H1 (cell line): Measurements from ENCODE around the gene TPD52L1. TPM values are rescaled to one million over a fixed set of nuclear protein-coding genes. Genes with fewer than 3 reads are reported as not detected.

Experiments used
- CTCF ChIA-PET: fragments of 300-600 bp; sonication (Branson Sonifier 250); formaldehyde crosslinking; loops from one replicate; lab custom pipeline; 2021; ENCODE audit not compliant: partially characterized antibody; lab: Charles Lee
- POLR2A ChIA-PET: fragments of 300-600 bp; sonication (Branson Sonifier 250); formaldehyde crosslinking; loops from one replicate; lab custom pipeline; 2021; ENCODE audit warnings: inconsistent platforms; ENCODE audit not compliant: partially characterized antibody; lab: Charles Lee
- DNase-seq, 2 experiments: peaks; one replicate each; pipeline versions ENCODE4 v3.0.0 to v3.0.0-alpha.2; 2010 to 2022; ENCODE audit warnings: low spot score in 2 of 2, low read depth in 1 of 2, mixed read lengths in 1 of 2
- FAIRE-seq: peaks from 2 replicates; lab custom pipeline; 2011; peaks lifted over from hg19 to GRCh38; lab: Jason Lieb, UNC
- H2AFZ ChIP-seq: 2 replicates; pipeline ENCODE4 v1.8.1; 2012; ENCODE audit warnings: low read length, inconsistent platforms
- H2AK5ac ChIP-seq: 2 replicates; pipeline ENCODE4 v1.6.1; 2013; ENCODE audit warnings: low read depth, low read length
- H2BK120ac ChIP-seq: replicated peaks from 2 replicates; pipeline ENCODE3; 2013; ENCODE audit warnings: low read depth, low read length, inconsistent platforms
- H2BK12ac ChIP-seq: 2 replicates; pipeline ENCODE4 v1.6.1; 2013; ENCODE audit warnings: low read depth, low read length
- H2BK15ac ChIP-seq: 2 replicates; pipeline ENCODE4 v1.6.1; 2013; ENCODE audit warnings: low read length
- H2BK20ac ChIP-seq: 2 replicates; pipeline ENCODE4 v1.6.1; 2013; ENCODE audit warnings: low read length
- H2BK5ac ChIP-seq: 2 replicates; pipeline ENCODE4 v1.6.1; 2013; ENCODE audit warnings: low read depth, low read length
- H3K14ac ChIP-seq: 2 replicates; pipeline ENCODE4 v1.6.1; 2013; ENCODE audit warnings: inconsistent platforms; ENCODE audit not compliant: insufficient read length
- H3K18ac ChIP-seq: 2 replicates; pipeline ENCODE4 v1.6.1; 2013; ENCODE audit warnings: low read length; ENCODE audit errors: extremely low read depth
- H3K23ac ChIP-seq: 2 replicates; pipeline ENCODE4 v1.6.1; 2013; ENCODE audit warnings: inconsistent platforms; ENCODE audit not compliant: insufficient read length
- H3K23me2 ChIP-seq: 2 replicates; pipeline ENCODE4 v1.6.1; 2013; ENCODE audit warnings: low read depth, low read length
- H3K27ac ChIP-seq: 2 replicates; pipeline ENCODE4 v1.6.1; 2011; ENCODE audit warnings: low read depth, low read length, inconsistent platforms
- H3K27me3 ChIP-seq, 4 experiments: replicated peaks in 1 of 4; 1 replicate in 1 of 4; 2 replicates in 3 of 4; pipeline versions ENCODE4 v1.6.1 to v1.8.1; 2011 to 2013; ENCODE audit warnings: low read length in 3 of 4, mild to moderate bottlenecking in 3 of 4, inconsistent platforms in 2 of 4, mixed read lengths in 2 of 4, moderate library complexity in 1 of 4; ENCODE audit not compliant: control insufficient read depth in 3 of 4, insufficient read depth in 3 of 4; ENCODE audit errors: extremely low read depth in 1 of 4
- H3K36me3 ChIP-seq, 4 experiments: 2 replicates each; pipeline versions ENCODE4 v1.6.1 to v1.8.1; 2011 to 2013; ENCODE audit warnings: mild to moderate bottlenecking in 4 of 4, low read length in 3 of 4, moderate library complexity in 2 of 4, control low read depth in 1 of 4, inconsistent platforms in 1 of 4; ENCODE audit not compliant: insufficient read depth in 4 of 4, control insufficient read depth in 2 of 4
- H3K4ac ChIP-seq: replicated peaks from 2 replicates; pipeline ENCODE3; 2013; ENCODE audit warnings: low read length, low read depth, mixed read lengths, inconsistent platforms; ENCODE audit not compliant: insufficient read length
- H3K4me1 ChIP-seq, 4 experiments: replicated peaks in 1 of 4; 1 replicate in 1 of 4; 2 replicates in 3 of 4; pipeline versions ENCODE4 v1.6.1 to v1.8.1; 2011 to 2013; ENCODE audit warnings: low read length in 3 of 4, inconsistent platforms in 2 of 4, mixed read lengths in 1 of 4; ENCODE audit not compliant: insufficient read depth in 4 of 4, control insufficient read depth in 3 of 4
- H3K4me2 ChIP-seq, 2 experiments: 2 replicates each; pipeline versions ENCODE4 v1.6.1 to v1.8.1; 2011 to 2013; ENCODE audit warnings: low read depth in 2 of 2, low read length in 2 of 2, control low read depth in 1 of 2, inconsistent platforms in 1 of 2, mild to moderate bottlenecking in 1 of 2; ENCODE audit not compliant: insufficient read depth in 1 of 2
- H3K4me3 ChIP-seq, 4 experiments: fragments of 200-600, 300-600 bp in 1 of 4; sonication (generic), shearing (Covaris generic), sonication (Bioruptor Twin) in 1 of 4; 2 replicates each; pipeline versions ENCODE4 v1.5.1 to v1.8.1; 2011 to 2016; ENCODE audit warnings: low read length in 4 of 4, low read depth in 3 of 4, control low read depth in 2 of 4, inconsistent platforms in 2 of 4, mild to moderate bottlenecking in 2 of 4, mixed read lengths in 1 of 4, moderate library complexity in 1 of 4; ENCODE audit not compliant: insufficient read depth in 2 of 4; ENCODE audit errors: extremely low read depth in 1 of 4
- H3K56ac ChIP-seq: replicated peaks from 2 replicates; pipeline ENCODE3; 2013; ENCODE audit warnings: low read depth, mild to moderate bottlenecking, mixed read lengths, low read length, inconsistent platforms; ENCODE audit not compliant: insufficient read length
- H3K79me1 ChIP-seq: 2 replicates; pipeline ENCODE4 v1.6.1; 2013; ENCODE audit warnings: low read depth, low read length, control low read depth
- H3K79me2 ChIP-seq, 2 experiments: 2 replicates each; pipeline versions ENCODE4 v1.6.1 to v1.8.1; 2012 to 2013; ENCODE audit warnings: low read length in 2 of 2, mild to moderate bottlenecking in 2 of 2, inconsistent platforms in 1 of 2; ENCODE audit not compliant: insufficient read depth in 2 of 2, control insufficient read depth in 1 of 2
- H3K9ac ChIP-seq, 4 experiments: replicated peaks in 1 of 4; 1 replicate in 1 of 4; 2 replicates in 3 of 4; pipeline versions ENCODE4 v1.6.1 to v1.8.1; 2011 to 2013; ENCODE audit warnings: low read depth in 3 of 4, low read length in 3 of 4, control low read depth in 2 of 4, mild to moderate bottlenecking in 2 of 4, moderate library complexity in 2 of 4, inconsistent platforms in 1 of 4; ENCODE audit errors: extremely low read depth in 1 of 4
- H3K9me3 ChIP-seq, 2 experiments: 2 replicates each; pipeline versions ENCODE4 v1.6.1 to v1.8.1; 2012 to 2013; ENCODE audit warnings: mild to moderate bottlenecking in 2 of 2, moderate library complexity in 2 of 2, control low read depth in 1 of 2, inconsistent platforms in 1 of 2, low read depth in 1 of 2, low read length in 1 of 2, mixed read lengths in 1 of 2; ENCODE audit not compliant: insufficient read depth in 2 of 2
- H4K20me1 ChIP-seq, 2 experiments: replicated peaks in 1 of 2; 2 replicates each; pipeline versions ENCODE3 to v1.8.1; 2011 to 2013; ENCODE audit warnings: inconsistent platforms in 2 of 2, low read length in 2 of 2, mild to moderate bottlenecking in 1 of 2; ENCODE audit not compliant: insufficient read depth in 2 of 2, control insufficient read depth in 1 of 2
- H4K5ac ChIP-seq: 2 replicates; pipeline ENCODE4 v1.6.1; 2013; ENCODE audit warnings: low read length, low read depth, mixed read lengths, inconsistent platforms; ENCODE audit not compliant: insufficient read length
- H4K8ac ChIP-seq: 2 replicates; pipeline ENCODE4 v1.8.0; 2013; ENCODE audit warnings: mild to moderate bottlenecking, moderate library complexity, low read length, inconsistent platforms; ENCODE audit not compliant: insufficient read depth; ENCODE audit errors: extremely low read depth
- H4K91ac ChIP-seq: replicated peaks from 2 replicates; pipeline ENCODE3; 2013; ENCODE audit warnings: low read length, mixed read lengths, inconsistent platforms; ENCODE audit not compliant: insufficient read length
- CEBPB ChIP-seq: IDR thresholded peaks from 2 replicates; pipeline ENCODE4 v1.6.1; 2012; ENCODE audit warnings: low read depth, low read length
- GABPA ChIP-seq: IDR thresholded peaks from 2 replicates; pipeline ENCODE4 v1.6.1; 2011; ENCODE audit warnings: mild to moderate bottlenecking, low read length, moderate library complexity, borderline replicate concordance; ENCODE audit not compliant: insufficient read depth
- JUN ChIP-seq: IDR thresholded peaks from 2 replicates; pipeline ENCODE4 v1.6.1; 2011; ENCODE audit warnings: low read depth, mild to moderate bottlenecking, improper control_type of control experiment, low read length
- POU5F1 ChIP-seq: IDR thresholded peaks from 2 replicates; pipeline ENCODE4 v1.6.1; 2011; ENCODE audit warnings: low read depth, mild to moderate bottlenecking, low read length, moderate library complexity
- RXRA ChIP-seq: IDR thresholded peaks from 2 replicates; pipeline ENCODE4 v1.6.1; 2011; ENCODE audit warnings: low read depth, mild to moderate bottlenecking, low read length, moderate library complexity; ENCODE audit not compliant: insufficient read depth
- SRF ChIP-seq: IDR thresholded peaks from 2 replicates; pipeline ENCODE4 v1.6.1; 2011; ENCODE audit warnings: mild to moderate bottlenecking, low read depth, low read length, moderate library complexity
- TEAD4 ChIP-seq: IDR thresholded peaks from 2 replicates; pipeline ENCODE4 v1.6.1; 2012; ENCODE audit warnings: low read depth, low read length, inconsistent platforms, mixed read lengths
- WGBS, 2 experiments: shearing (Covaris generic) in 1 of 2; methylation state at CpG; one replicate each; pipeline versions ENCODE4 v1.1.6 to v1.1.7; 2013 to 2015; ENCODE audit warnings: low lambda C conversion rate in 2 of 2, mixed read lengths in 2 of 2, inconsistent platforms in 1 of 2, low coverage in 1 of 2, missing lambda C conversion rate in 1 of 2; ENCODE audit not compliant: insufficient replicate concordance in 2 of 2, insufficient coverage in 1 of 2, insufficient read length in 1 of 2; ENCODE audit errors: extremely low coverage in 1 of 2, missing lambda C conversion rate in 1 of 2; 5-methylcytosine and 5-hydroxymethylcytosine counted together
- polyA plus RNA-seq, 7 experiments: library from polyadenylated mRNA; depleted of rRNA in 3 of 7; stranded (reverse) in 5 of 7; unstranded in 2 of 7; fragments of >200 nt in 5 of 7; fragments of 200-250 nt in 2 of 7; gene quantifications; 1 replicate in 5 of 7; 2 replicates in 1 of 7; 4 replicates in 1 of 7; pipeline versions ENCODE4 v1.2.1 to v1.2.3, GENCODE V29; 2011 to 2013; ENCODE audit warnings: missing spikeins in 2 of 7, mixed read lengths in 2 of 7
- total RNA-seq: library from RNA; stranded (reverse); fragmentation: NEBNext Ultra II Directional; extraction: Animal tissue kit (Norgen Biotek cat#: 25700); gene quantifications from 2 replicates; pipeline ENCODE4 v1.2.1, GENCODE V29; 2021
- TF ChIP-seq, protein P1 (sequence below): IDR thresholded peaks from 2 replicates; pipeline ENCODE4 v1.6.1; 2012; ENCODE audit warnings: inconsistent platforms
- TF ChIP-seq, protein P2 (sequence below): IDR thresholded peaks from 2 replicates; pipeline ENCODE4 v1.6.1; 2011; ENCODE audit warnings: low read length, improper control_type of control experiment
- TF ChIP-seq, protein P3 (sequence below), 3 experiments: IDR thresholded peaks; 1 replicate in 2 of 3; 2 replicates in 1 of 3; pipeline versions ENCODE4 v1.5.1 to v1.6.1; 2011; ENCODE audit warnings: low read length in 3 of 3, mild to moderate bottlenecking in 3 of 3, inconsistent platforms in 2 of 3, low read depth in 1 of 3, moderate library complexity in 1 of 3; ENCODE audit not compliant: insufficient read depth in 1 of 3; ENCODE audit errors: control extremely low read depth in 1 of 3

The TPD52L1 gene
- total and polyA plus RNA-seq, 2 of the 8 experiments (the other 6 are each of a cell fraction or from before 2014, with no cell fraction given): 7.4 to 14.2 TPM

DNA sequence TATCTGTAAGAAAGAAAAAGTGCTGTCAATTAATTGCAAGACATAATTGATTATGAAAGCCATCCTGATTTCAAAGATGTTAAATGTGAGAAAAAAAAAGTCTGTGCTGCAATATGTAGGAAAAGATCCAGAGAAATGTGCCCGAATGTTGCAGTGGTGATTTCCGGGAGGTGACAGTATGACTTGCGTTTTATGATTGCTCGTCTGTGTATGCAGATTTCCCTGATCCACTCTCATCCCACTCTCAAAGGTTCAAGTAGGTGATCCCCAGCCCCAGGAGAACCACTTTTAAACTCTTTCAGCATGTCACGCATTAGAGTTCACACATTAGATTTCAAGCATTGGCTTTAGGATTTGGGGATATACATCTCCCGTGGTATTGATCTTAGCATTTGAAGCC lies 57.8 kb downstream of the TPD52L1 start:
- no peak for FAIRE-seq
- no peak overlapping the region for H3K4ac ChIP-seq
- H3K23me2 ChIP-seq: 0 out of 2 replicates have a peak, but pooled peaks cover 2% of the 10 kb centered on the region
- H3K9ac ChIP-seq: no peak overlapping the region
- no peak overlapping the region for H3K23ac ChIP-seq
- ChIA-PET POLR2A (interaction anchor here (0.6 kb wide), 1 partner anchor 13 kb away, joined by 3 read pairs; no protein-coding TSS in a partner anchor), CTCF (interaction anchor here (2.0 to 3.2 kb wide), 3 partner anchors 10 to 18 kb away, joined by 6 to 24 read pairs (median 14); no protein-coding TSS in a partner anchor)
- no peak overlapping the region for H3K4me2 ChIP-seq
- no peak overlapping the region for H3K14ac ChIP-seq
- H3K27me3 ChIP-seq: no peaks in the 10 kb centered on the region
- H3K18ac ChIP-seq: no peak overlapping the region
- H2BK15ac ChIP-seq: no peak overlapping the region
- no peak overlapping the region for H4K5ac ChIP-seq
- no peak overlapping the region for H2BK120ac ChIP-seq
- H3K56ac ChIP-seq: no peak overlapping the region
- H4K91ac ChIP-seq: no peak overlapping the region
- no peak overlapping the region for H4K8ac ChIP-seq
- H3K9me3 ChIP-seq: no peaks in the 10 kb centered on the region
- no peak overlapping the region for H3K27ac ChIP-seq
- no peak overlapping the region for H2AFZ ChIP-seq
- H3K4me3 ChIP-seq: no peak overlapping the region
- WGBS, 2 experiments: 91% methylated on average over 6 of the region's 6 CpGs; no CpG with 5 or more reads in 1 of the 2 experiments
- H2BK20ac ChIP-seq: no peak overlapping the region
- no peak overlapping the region for H2BK12ac ChIP-seq
- H2BK5ac ChIP-seq: no peak overlapping the region
- H4K20me1 ChIP-seq: no peaks in the 10 kb centered on the region
- no peaks in the 10 kb centered on the region for H3K36me3 ChIP-seq
- no peak for DNase-seq
- no peaks in the 10 kb centered on the region for H3K79me1 ChIP-seq
- H3K4me1 ChIP-seq: no peaks in the 10 kb centered on the region
- H3K79me2 ChIP-seq: no peaks in the 10 kb centered on the region
- H2AK5ac ChIP-seq: no peak overlapping the region
- TF ChIP-seq, protein P1, sequence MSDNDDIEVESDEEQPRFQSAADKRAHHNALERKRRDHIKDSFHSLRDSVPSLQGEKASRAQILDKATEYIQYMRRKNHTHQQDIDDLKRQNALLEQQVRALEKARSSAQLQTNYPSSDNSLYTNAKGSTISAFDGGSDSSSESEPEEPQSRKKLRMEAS: no peak
- no peak for TF ChIP-seq CEBPB
- TF ChIP-seq TEAD4: no peak
- TF ChIP-seq, protein P2, sequence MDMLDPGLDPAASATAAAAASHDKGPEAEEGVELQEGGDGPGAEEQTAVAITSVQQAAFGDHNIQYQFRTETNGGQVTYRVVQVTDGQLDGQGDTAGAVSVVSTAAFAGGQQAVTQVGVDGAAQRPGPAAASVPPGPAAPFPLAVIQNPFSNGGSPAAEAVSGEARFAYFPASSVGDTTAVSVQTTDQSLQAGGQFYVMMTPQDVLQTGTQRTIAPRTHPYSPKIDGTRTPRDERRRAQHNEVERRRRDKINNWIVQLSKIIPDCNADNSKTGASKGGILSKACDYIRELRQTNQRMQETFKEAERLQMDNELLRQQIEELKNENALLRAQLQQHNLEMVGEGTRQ: no peak
- TF ChIP-seq GABPA: no peak
- no peak for TF ChIP-seq SRF
- TF ChIP-seq POU5F1: no peak
- no peak for TF ChIP-seq RXRA
- TF ChIP-seq, protein P3, sequence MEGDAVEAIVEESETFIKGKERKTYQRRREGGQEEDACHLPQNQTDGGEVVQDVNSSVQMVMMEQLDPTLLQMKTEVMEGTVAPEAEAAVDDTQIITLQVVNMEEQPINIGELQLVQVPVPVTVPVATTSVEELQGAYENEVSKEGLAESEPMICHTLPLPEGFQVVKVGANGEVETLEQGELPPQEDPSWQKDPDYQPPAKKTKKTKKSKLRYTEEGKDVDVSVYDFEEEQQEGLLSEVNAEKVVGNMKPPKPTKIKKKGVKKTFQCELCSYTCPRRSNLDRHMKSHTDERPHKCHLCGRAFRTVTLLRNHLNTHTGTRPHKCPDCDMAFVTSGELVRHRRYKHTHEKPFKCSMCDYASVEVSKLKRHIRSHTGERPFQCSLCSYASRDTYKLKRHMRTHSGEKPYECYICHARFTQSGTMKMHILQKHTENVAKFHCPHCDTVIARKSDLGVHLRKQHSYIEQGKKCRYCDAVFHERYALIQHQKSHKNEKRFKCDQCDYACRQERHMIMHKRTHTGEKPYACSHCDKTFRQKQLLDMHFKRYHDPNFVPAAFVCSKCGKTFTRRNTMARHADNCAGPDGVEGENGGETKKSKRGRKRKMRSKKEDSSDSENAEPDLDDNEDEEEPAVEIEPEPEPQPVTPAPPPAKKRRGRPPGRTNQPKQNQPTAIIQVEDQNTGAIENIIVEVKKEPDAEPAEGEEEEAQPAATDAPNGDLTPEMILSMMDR (IDR thresholded peaks at IDR 0.05; ENCODE audit: control extremely low read depth in 1 of 3, insufficient read depth in 1 of 3, low read depth in 1 of 3, low read length in 3 of 3): no peak
- no peak for TF ChIP-seq JUN
